ENCODE measurements around the gene YKT6. TPM values are rescaled to one million over a fixed set of nuclear protein-coding genes. Genes with fewer than 3 reads are reported as not detected.

Gene YKT6
- total and polyA plus RNA-seq, 2 experiments from 2014 or later, result 33.5 to 114 TPM

- no peak overlapping the region for H3K4me2 ChIP-seq
- no peaks in the 10 kb centered on the region for H3F3A ChIP-seq (replicated peaks; ENCODE audit: low read depth)
- no peak overlapping the region for H3K27ac Mint-ChIP-seq
- no peaks in the 10 kb centered on the region for H4K20me1 ChIP-seq (replicated peaks; ENCODE audit: insufficient read depth)
- H3K9me3 Mint-ChIP-seq, result no peaks in the 10 kb centered on the region
- ATAC-seq, result no peak
- no peak overlapping the region for H3K4me3 ChIP-seq
- TF ChIP-seq REST (IDR thresholded peaks at IDR 0.05; ENCODE audit: unreplicated experiment) (no peak), NANOG (IDR thresholded peaks at IDR 0.05; ENCODE audit: borderline replicate concordance) (no peak), ZNF331 (CRISPR knock-in tag; IDR thresholded peaks at IDR 0.05; ENCODE audit: low read depth) (no peak), ZNF114 (CRISPR knock-in tag; IDR thresholded peaks at IDR 0.05) (no peak), EZH2 (IDR thresholded peaks at IDR 0.05; ENCODE audit: low read depth, unreplicated experiment) (no peak), EZH2phosphoT487 (IDR thresholded peaks at IDR 0.05; ENCODE audit: unreplicated experiment) (no peak), ZNF462 (CRISPR knock-in tag; IDR thresholded peaks at IDR 0.05) (no peak), CTCF (conservative IDR thresholded peaks at IDR 0.05; ENCODE audit: low read depth in 2 of 2) (no peak), ETS1 (IDR thresholded peaks at IDR 0.05) (no peak)
- DNase-seq (ENCODE audit: low spot score), result no peak
- H3K79me2 ChIP-seq (replicated peaks; ENCODE audit: insufficient read depth), result no peaks in the 10 kb centered on the region
- no peaks in the 10 kb centered on the region for H3K36me3 Mint-ChIP-seq (ENCODE audit: low read depth)
- H3K27me3 ChIP-seq (ENCODE audit: insufficient read depth), result peaks cover 7% of the 10 kb centered on the region; the same call in 1 of the 2 replicates
- no peaks in the 10 kb centered on the region for H3K4me1 ChIP-seq (ENCODE audit: insufficient read depth)
- H3K4me1 Mint-ChIP-seq, result peaks cover 5% of the 10 kb centered on the region; the same call in 1 of the 3 replicates
- no peak overlapping the region for H3K4me3 Mint-ChIP-seq
- peaks cover 4% of the 10 kb centered on the region for H3K27me3 Mint-ChIP-seq (ENCODE audit: insufficient read depth, low read depth, poor library complexity)
- H3K9me2 ChIP-seq (ENCODE audit: insufficient read depth), result no peaks in the 10 kb centered on the region; the same call in 1 of the 2 replicates
- H2AFZ ChIP-seq, result no peak overlapping the region
- no peak overlapping the region for H3K27ac ChIP-seq (ENCODE audit: low read depth)
- H3K36me3 ChIP-seq (ENCODE audit: insufficient read depth), result no peaks in the 10 kb centered on the region
These were observed 4.9 kb upstream of the YKT6 start for GRCh38 chr7:44195889-44196288.
